ENCODE data around the gene SPTB.

- peak; percentile 53 for TF ChIP-seq CTCF (IDR thresholded peaks at IDR 0.05; ENCODE audit: borderline replicate concordance, extremely low read depth, low read length, poor library complexity, severe bottlenecking)
- no peak for TF ChIP-seq EZH2 (IDR thresholded peaks at IDR 0.05; ENCODE audit: borderline replicate concordance, low read depth, low read length, severe bottlenecking)
Measured at GRCh38 chr14:64910847-64911495, 31.3 kb upstream of the SPTB start.

Measured in DND-41 (cell line).